SJCRH30 (cell line): Measurements from ENCODE around the gene GAS2L1. TPM values are rescaled to one million over a fixed set of nuclear protein-coding genes. Genes with fewer than 3 reads are reported as not detected.

Source experiments
- DNase-seq, 2 experiments: peaks; one replicate each; pipeline ENCODE4 v3.0.0-alpha.2; 2015 to 2020
- H3K27ac ChIP-seq: fragments of 250-450 bp; sonication (Bioruptor Pico); 2 replicates; pipeline ENCODE4 v1.5.1; 2020; ENCODE audit warnings: mild to moderate bottlenecking, moderate library complexity
- H3K27me3 ChIP-seq: fragments of 250-450 bp; sonication (Bioruptor Pico); 2 replicates; pipeline ENCODE4 v1.5.1; 2020; ENCODE audit warnings: mild to moderate bottlenecking, moderate library complexity
- H3K36me3 ChIP-seq: fragments of 250-450 bp; sonication (Bioruptor Pico); 2 replicates; pipeline ENCODE4 v1.5.1; 2020; ENCODE audit warnings: mild to moderate bottlenecking, moderate library complexity
- H3K4me1 ChIP-seq: fragments of 250-450 bp; sonication (Bioruptor Pico); 2 replicates; pipeline ENCODE4 v1.5.1; 2020; ENCODE audit warnings: mild to moderate bottlenecking, moderate library complexity
- H3K4me3 ChIP-seq: fragments of 250-450 bp; sonication (Bioruptor Pico); 2 replicates; pipeline ENCODE4 v1.5.1; 2020; ENCODE audit warnings: mild to moderate bottlenecking, moderate library complexity
- H3K9me3 ChIP-seq: fragments of 250-450 bp; sonication (Bioruptor Pico); replicated peaks from 2 replicates; pipeline ENCODE4 v1.5.1; 2020; ENCODE audit warnings: mild to moderate bottlenecking, moderate library complexity
- total RNA-seq: library from RNA; depleted of rRNA; stranded (reverse); fragments of >200 nt; shearing (Covaris generic); gene quantifications from 2 replicates; pipeline ENCODE4 v1.2.3, GENCODE V29; 2014

GAS2L1 gene
- total RNA-seq, 1 experiment from 2014 or later = 6.4 TPM

DNA sequence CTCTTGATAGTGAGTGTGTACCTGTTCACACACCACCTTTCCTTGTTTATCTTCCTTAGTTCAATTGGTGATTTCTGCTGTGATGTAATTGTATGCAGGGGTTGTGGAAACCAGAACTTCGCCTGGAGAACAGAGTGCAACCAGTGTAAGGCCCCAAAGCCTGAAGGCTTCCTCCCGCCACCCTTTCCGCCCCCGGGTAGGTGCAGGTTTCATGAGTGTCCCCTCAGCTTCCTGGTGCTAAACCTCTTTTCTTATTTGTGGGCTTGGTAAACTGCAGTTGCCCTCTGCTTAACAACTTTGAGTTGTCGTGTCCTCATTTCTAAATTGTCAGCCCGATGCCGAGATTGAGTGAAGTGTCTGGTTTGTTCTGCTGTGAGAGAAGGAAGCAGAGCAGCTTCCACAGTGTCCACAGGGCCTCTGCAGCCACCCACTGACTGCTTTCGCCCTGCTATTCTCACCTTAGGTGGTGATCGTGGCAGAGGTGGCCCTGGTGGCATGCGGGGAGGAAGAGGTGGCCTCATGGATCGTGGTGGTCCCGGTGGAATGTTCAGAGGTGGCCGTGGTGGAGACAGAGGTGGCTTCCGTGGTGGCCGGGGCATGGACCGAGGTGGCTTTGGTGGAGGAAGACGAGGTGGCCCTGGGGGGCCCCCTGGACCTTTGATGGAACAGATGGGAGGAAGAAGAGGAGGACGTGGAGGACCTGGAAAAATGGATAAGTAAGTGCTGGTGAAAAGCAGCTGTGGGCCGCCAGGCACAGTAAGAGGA, 7.1 kb upstream of the GAS2L1 start:
- Histone ChIP-seq H3K9me3 (no peaks in the 10 kb centered on the region), H3K4me3 (no peak overlapping the region), H3K27me3 (no peaks in the 10 kb centered on the region), H3K36me3 (peaks cover 56% of the 10 kb centered on the region), H3K27ac (no peak overlapping the region), H3K4me1 (no peaks in the 10 kb centered on the region)
- no peak for DNase-seq

DNA sequence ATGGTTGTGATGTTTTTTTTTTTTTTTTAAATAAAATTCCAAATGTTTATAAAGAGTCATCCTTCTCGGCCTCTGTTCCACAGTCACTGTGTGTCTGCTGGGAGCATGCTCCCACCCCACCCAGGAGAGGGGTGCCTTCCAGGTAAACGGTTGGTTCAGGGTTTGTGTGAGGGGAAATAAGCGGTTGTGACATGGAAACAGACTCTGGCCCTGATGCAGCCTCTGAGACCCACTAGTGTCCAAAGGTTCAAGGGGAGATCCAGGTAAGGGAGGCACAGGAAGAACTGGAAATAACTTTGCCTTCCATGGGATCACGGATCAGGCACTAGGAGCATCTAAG, 6.0 kb upstream of the GAS2L1 start:
- Histone ChIP-seq H3K36me3 (peaks cover 45% of the 10 kb centered on the region), H3K27ac (no peak overlapping the region), H3K4me1 (no peaks in the 10 kb centered on the region)

DNA sequence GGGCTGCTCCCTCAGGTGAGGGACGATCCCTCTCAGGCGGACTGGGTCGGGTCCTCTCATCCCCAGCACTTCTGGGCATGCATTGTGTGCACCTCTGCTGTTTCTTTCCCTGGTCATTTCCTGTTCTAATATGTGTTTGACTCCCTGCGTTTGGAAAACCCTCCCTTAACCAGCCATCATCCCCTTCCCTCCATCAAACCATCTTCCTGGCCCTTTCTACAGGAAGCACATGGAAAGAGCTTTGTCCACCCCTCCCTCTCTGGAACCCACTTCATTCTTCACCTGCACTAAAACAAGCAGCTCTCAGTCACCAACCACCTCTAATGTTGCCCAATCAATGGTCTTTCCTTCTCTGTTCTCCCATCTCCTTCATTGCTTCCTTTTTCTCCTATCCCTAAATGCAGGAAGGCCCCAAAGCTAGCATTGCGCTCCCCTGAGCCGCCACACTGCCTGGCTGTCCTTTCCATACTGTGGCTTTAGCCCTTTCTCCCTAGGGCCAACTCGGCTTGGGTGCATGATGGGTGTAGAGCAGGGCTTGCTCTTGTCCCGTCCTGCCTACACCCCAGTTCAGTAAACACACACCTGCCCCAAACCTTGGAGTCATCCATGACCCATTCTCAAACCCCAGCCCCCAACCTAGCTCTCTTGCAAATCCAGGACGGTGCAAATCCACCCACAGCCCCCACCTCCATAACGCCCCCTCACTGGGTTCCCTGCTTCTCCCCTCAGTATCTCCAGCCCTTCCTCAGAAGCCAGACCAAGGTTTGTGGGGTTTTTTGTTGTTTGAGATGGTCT, 5.4 kb upstream of the GAS2L1 start:
- Histone ChIP-seq H3K9me3 (no peaks in the 10 kb centered on the region), H3K36me3 (peaks cover 40% of the 10 kb centered on the region), H3K27ac (no peak overlapping the region), H3K4me1 (no peaks in the 10 kb centered on the region), H3K4me3 (no peak overlapping the region), H3K27me3 (no peaks in the 10 kb centered on the region)
- no peak for DNase-seq

More for the DNA sequence above, 6.0 kb upstream of the GAS2L1 start:
- Histone ChIP-seq H3K27me3 (no peaks in the 10 kb centered on the region), H3K4me3 (no peak overlapping the region), H3K9me3 (no peaks in the 10 kb centered on the region)
- no peak for DNase-seq

DNA sequence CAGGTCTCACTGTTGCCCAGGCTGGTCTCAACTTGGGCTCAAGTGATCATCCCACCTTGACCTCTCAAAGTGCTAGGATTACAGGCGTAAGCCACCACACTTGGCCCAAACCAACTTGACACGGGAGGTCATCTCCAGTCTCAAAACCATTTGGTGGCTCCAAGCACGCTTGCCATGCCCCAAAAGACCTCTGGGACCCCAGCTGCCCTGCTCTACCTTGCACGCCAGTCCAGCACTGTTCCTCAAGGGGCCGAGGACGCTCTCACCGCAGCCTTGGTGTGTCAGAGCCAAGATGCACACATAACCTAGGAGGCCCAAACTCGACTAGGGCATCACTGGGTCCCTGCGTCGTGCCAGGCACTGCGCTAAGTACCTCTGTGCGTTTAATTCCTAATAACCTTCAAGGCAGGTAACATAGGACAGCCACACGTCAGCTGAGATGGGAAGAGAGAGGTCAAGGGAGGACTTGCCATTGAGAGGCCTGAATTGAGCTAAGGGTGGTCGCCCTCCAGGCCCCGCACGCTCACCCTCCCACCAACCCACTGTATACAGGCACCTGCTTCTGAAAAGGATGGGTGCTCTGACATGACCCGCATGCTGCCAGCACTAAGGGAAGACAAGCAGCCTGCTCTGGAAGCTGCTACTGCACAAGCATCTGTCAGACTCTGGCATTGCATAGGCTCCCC, 4.6 kb upstream of the GAS2L1 start:
- no peaks in the 10 kb centered on the region for H3K27me3 ChIP-seq
- peaks cover 31% of the 10 kb centered on the region for H3K36me3 ChIP-seq
- H3K9me3 ChIP-seq = no peaks in the 10 kb centered on the region
- H3K4me3 ChIP-seq = no peak overlapping the region
- no peak for DNase-seq
- H3K27ac ChIP-seq = no peak overlapping the region
- no peaks in the 10 kb centered on the region for H3K4me1 ChIP-seq

DNA sequence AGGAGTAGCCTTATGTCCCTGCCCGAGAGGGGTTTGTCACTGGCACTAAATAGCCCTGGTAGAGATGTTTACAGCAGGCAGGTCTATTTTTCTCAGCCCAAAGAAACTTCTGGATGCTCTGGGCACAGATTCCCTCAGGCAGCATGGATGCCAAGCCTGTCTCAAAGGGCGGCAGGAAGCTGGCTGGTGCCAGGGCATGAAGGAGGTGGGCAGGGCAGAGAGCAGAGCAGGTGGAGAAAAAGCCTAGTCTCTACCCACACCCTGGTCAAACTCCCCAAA, 4.1 kb upstream of the GAS2L1 start:
- Histone ChIP-seq H3K4me1 (no peaks in the 10 kb centered on the region), H3K36me3 (peaks cover 26% of the 10 kb centered on the region), H3K27me3 (no peaks in the 10 kb centered on the region), H3K9me3 (no peaks in the 10 kb centered on the region), H3K4me3 (no peak overlapping the region), H3K27ac (no peak overlapping the region)
- no peak for DNase-seq

DNA sequence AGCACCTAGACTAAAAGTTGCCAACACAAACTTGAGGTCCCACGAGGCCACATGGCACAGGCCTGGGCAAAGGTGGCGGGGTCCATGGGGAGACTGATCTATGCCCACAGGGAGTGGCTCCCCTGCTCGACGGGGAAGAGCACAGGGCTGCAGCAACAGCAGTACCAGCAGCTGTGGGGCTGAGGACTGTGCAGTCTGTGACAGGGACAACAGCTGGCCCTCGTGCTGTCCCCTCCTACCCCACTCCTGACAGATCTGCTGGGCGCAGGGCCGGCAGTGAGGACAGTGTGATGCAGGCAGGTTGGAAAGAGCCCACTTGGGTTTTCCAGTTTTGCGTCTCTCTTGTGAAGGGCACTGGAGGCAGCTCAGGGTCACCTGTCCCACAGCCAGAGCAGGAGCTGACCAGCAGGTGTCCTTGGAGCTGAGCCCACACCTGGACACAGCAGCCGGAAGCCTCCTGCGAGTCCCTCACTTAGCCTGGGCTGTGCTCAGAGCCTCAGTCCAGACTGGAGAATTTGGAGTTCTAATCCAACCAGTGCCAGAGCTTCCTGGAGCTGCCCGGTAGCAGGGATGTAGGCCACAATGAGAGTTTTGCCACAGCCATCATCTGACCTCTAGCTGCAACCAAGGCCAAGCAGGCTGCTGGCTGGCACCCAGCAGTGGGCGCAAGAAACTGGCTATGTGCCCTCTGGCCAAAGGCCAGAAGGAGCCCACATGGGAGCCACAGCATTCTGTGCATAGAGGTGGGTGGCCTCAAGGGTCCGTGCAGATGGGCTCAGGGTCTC, 3.6 kb upstream of the GAS2L1 start:
- Histone ChIP-seq H3K27ac (no peak overlapping the region), H3K9me3 (no peaks in the 10 kb centered on the region), H3K4me1 (no peaks in the 10 kb centered on the region), H3K36me3 (peaks cover 21% of the 10 kb centered on the region), H3K4me3 (no peak overlapping the region), H3K27me3 (no peaks in the 10 kb centered on the region)
- DNase-seq = peak; percentile 44 to 56

DNA sequence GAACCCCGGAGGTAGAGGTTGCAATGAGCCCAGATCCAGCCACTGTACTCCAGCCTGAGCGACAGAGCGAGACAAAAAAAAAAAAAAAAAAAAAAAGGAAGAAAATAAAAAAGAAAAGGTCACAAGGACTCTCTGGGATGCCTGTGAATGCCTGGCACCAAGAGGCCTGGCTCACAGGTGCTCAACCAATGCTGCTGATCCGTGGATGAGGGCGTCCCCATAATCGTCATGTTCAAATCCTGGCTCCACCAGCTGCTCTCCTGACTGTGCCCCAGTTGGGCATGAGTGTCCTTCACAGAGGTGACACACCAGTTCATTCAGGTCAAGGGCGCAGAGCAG, 645 bp upstream of the GAS2L1 start:
- DNase-seq = no peak
- Histone ChIP-seq H3K27me3 (no peaks in the 10 kb centered on the region), H3K36me3 (no peaks in the 10 kb centered on the region; the same call in 1 of the 2 replicates), H3K4me3 (peak overlapping the region; percentile 63), H3K4me1 (peaks cover 10% of the 10 kb centered on the region; the same call in 1 of the 2 replicates), H3K27ac (no peak overlapping the region; the same call in 1 of the 2 replicates), H3K9me3 (no peaks in the 10 kb centered on the region)

DNA sequence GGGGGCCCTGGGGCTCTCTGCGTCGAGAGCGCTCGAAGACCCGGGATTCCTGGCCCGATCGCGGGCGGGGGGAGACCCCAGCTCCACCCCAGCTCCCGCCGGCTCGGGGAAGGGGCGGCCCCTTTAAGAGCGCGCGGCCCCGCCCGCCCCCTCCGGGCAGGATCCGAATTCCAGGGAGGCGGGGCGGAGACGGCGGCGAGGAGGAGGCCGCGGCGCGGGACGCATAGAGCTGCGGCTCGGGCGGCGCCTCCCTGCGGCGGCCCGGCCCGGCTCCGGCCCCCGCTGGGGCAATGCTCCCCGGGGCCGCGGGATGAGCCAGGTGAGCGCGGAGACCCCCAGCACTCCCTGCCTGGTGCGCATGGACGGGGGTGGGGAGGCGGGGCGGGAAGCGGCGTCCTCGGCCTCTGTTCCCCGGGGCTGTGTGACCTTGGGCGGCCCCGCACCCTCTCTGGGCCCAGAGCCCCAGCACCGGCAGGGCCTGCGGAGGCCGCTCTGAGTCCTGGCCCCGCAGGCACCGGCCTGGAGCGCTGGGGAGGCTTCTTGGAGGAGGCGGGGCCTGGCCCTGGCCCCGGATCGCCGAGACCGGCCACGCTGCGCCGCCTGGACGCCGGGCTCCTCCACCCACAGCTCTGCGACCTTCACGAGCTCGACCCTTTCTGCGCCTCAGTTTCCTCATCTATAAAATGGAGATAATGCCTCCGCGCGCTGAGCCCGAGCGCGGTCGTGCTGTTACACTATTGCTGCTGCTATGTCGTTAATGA, 565 bp downstream of the GAS2L1 start:
- Histone ChIP-seq H3K27ac (peak overlapping the region; percentile 65), H3K4me1 (peaks cover 12% of the 10 kb centered on the region)

DNA sequence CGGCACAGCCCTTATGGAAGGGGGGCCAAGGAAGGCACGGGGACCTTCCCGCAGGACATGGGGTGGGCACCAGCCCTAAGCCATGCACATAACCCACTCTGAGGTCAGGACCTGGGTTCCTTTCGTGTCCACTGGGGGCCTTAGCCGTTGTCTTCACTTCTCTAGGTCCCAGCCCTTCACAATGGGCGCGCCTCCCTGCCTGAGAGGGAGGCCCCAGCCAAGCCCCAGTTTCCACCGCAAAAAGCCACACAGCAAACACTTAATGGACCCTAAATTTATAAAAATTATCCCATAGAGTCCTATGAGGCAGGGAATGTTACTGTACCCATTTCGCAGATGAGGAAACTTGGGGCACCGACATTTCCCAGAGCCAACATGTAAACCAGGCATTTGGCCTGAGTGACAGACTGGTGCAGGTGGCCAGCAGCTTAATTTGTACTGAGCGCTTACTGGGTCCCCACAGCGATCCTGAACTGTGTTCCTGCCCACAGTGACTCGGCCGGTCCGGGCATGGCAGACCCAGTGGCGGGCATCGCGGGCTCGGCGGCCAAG, 1.2 kb downstream of the GAS2L1 start:
- H3K27ac ChIP-seq = no peak overlapping the region
- H3K36me3 ChIP-seq = no peaks in the 10 kb centered on the region
- peaks cover 15% of the 10 kb centered on the region for H3K4me1 ChIP-seq
- H3K4me3 ChIP-seq = peak overlapping the region; percentile 63
- DNase-seq = no peak
- no peaks in the 10 kb centered on the region for H3K27me3 ChIP-seq
- H3K9me3 ChIP-seq = no peaks in the 10 kb centered on the region

More for the DNA sequence above, 565 bp downstream of the GAS2L1 start:
- Histone ChIP-seq H3K36me3 (no peaks in the 10 kb centered on the region), H3K9me3 (no peaks in the 10 kb centered on the region), H3K4me3 (peak overlapping the region; percentile 63), H3K27me3 (no peaks in the 10 kb centered on the region)
- peak; percentile 80 to 83 for DNase-seq

DNA sequence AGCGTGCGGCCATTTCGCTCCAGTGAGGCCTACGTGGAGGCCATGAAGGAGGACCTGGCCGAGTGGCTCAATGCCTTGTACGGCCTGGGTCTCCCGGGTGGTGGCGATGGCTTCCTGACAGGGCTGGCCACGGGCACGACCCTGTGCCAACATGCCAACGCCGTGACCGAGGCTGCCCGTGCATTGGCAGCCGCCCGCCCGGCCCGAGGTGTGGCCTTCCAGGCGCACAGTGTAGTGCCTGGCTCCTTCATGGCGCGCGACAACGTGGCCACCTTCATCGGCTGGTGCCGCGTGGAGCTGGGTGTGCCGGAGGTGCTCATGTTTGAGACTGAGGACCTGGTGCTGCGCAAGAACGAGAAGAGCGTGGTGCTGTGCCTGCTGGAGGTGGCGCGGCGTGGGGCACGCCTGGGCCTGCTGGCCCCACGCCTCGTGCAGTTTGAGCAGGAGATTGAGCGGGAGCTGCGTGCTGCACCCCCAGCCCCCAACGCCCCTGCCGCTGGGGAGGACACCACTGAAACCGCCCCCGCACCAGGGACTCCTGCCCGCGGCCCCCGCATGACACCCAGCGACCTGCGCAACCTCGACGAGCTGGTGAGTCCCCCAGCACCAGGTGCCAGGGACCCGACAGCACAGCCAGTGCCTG, 1.8 kb downstream of the GAS2L1 start:
- H3K4me3 ChIP-seq = no peak overlapping the region

DNA sequence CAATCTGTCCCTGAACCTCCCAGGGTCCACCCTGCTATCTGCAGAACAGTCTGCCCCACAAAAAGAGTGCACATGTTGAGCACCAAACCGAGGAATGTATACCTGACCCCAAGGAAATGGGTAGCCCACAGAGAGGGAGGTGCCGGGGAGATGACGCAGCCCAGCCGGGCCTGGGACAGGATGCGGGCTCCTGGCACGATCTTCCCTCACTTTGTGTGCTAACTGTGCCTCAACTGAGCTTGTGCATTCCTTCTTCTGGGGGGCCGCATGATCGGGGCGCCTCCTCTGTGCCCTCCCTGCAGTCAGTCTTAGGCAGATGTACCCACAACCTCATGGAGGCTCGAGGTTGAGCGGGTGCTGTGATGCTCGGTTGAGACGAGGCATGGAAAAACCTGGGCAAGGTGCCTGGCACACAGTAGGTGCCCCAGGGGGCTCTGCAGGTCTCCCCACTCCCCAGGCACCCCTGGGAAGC, 2.4 kb downstream of the GAS2L1 start:
- Histone ChIP-seq H3K27me3 (no peaks in the 10 kb centered on the region), H3K36me3 (no peaks in the 10 kb centered on the region), H3K27ac (no peak overlapping the region), H3K4me3 (no peak overlapping the region), H3K9me3 (no peaks in the 10 kb centered on the region), H3K4me1 (peaks cover 19% of the 10 kb centered on the region)
- no peak for DNase-seq

More for the DNA sequence above, 1.8 kb downstream of the GAS2L1 start:
- DNase-seq = no peak
- Histone ChIP-seq H3K4me1 (peaks cover 15% of the 10 kb centered on the region), H3K36me3 (no peaks in the 10 kb centered on the region), H3K27ac (no peak overlapping the region), H3K27me3 (no peaks in the 10 kb centered on the region), H3K9me3 (no peaks in the 10 kb centered on the region)

DNA sequence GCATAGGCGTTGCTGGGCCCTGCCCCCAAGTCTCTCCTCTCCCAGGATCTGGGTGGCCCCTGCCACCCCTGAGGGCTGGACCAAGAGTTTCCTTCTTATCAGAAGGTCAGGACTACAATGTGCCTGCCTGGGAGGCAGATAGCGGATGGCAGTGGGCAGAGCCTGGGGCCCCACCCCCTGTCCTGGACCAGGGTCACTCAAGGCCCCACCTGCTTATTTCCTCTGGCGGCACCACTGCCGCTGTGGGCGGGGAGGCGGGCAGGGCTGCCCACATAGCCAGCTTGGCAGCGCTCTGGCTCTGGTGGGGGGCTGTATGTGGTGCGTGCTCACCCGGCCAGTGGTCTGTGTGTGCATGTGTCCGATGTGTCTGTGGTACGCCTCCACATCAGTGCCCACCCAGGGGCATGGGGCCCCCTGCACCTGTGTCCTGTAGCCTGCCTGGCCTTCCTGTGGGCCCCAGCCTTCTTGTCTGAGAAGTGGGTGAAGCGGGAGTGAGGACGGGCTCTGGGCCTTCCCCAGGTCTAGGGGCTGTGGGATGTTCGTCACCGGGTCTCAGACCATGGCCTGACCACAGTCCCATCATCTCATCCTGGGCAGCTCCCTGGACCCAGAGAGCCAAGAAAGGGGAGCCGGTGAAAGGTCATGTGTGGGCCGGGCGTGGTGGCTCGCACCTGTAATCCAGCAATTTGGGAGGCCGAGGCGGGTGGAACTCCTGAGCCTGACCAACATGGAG, 3.0 kb downstream of the GAS2L1 start:
- no peak for DNase-seq
- H3K4me1 ChIP-seq = peaks cover 26% of the 10 kb centered on the region

More for the DNA sequence above, 3.0 kb downstream of the GAS2L1 start:
- no peaks in the 10 kb centered on the region for H3K9me3 ChIP-seq
- no peak overlapping the region for H3K27ac ChIP-seq
- H3K27me3 ChIP-seq = no peaks in the 10 kb centered on the region
- no peaks in the 10 kb centered on the region for H3K36me3 ChIP-seq
- no peak overlapping the region for H3K4me3 ChIP-seq
